Breast epithelium (tissue), 3 donors: ENCODE results near the gene DLGAP3.

ENCODE experiments used
- CTCF ChIP-seq, 3 donors: fragments of 450-650 bp; IDR thresholded peaks; one replicate each; pipeline ENCODE4 v1.5.1; 2016 to 2017; ENCODE audit warnings: antibody characterized with exemption in 3 of 3, mild to moderate bottlenecking in 3 of 3, moderate library complexity in 3 of 3
- POLR2A ChIP-seq: fragments of 450-650 bp; IDR thresholded peaks from one replicate; pipeline ENCODE4 v1.6.1; 2016; ENCODE audit warnings: antibody characterized with exemption, mild to moderate bottlenecking, moderate library complexity
- POLR2AphosphoS5 ChIP-seq, 3 donors: sonication (generic); formaldehyde crosslinking; IDR thresholded peaks; one replicate each; pipeline ENCODE4 v1.6.1; 2017; ENCODE audit warnings: antibody characterized with exemption in 3 of 3

DNA sequence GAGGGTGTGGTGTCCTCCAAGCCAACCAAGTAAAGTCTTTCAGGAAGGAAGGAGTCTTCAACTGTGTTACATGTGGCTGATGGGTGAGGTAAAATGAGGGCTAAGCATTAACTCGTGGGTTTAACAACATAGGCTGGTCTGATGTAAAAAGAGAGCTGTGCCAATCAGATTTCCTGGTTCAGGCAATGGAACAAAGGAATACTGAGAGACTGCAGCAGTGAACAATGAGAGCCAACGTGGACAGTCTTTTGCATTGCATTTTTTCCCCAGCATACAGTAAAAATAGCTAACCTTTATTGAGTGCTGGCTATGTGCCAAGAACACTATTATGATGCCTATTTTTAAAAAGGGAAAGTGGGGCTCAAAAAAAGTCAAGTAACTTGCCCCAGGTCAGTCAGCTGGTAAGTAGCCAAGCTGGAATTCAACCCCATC, 31.1 kb downstream of the DLGAP3 start:
- TF ChIP-seq CTCF (IDR thresholded peaks at IDR 0.05) = no peak
- no peak for TF ChIP-seq POLR2AphosphoS5 (IDR thresholded peaks at IDR 0.05)
- TF ChIP-seq POLR2A = no peak
